HFFc6 (cell line): ENCODE results near the gene TBCCD1. TPM values are rescaled to one million over a fixed set of nuclear protein-coding genes. Genes with fewer than 3 reads are reported as not detected.

ENCODE experiments used
- DNase-seq: peaks from one replicate; pipeline ENCODE4 v3.0.0-alpha.2; 2018
- H3K27ac Mint-ChIP-seq: 2 replicates; pipeline ENCODE4 v1.8.0; 2020; ENCODE audit warnings: mild to moderate bottlenecking, mixed read lengths
- H3K27me3 Mint-ChIP-seq: 2 replicates; pipeline ENCODE4 v1.8.0; 2021; ENCODE audit warnings: mild to moderate bottlenecking, moderate library complexity, mixed read lengths; ENCODE audit not compliant: insufficient read depth
- H3K36me3 Mint-ChIP-seq: 2 replicates; pipeline ENCODE4 v1.8.0; 2021; ENCODE audit warnings: low read depth, mixed read lengths
- H3K4me1 Mint-ChIP-seq: 2 replicates; pipeline ENCODE4 v1.8.0; 2020; ENCODE audit warnings: low read depth, mixed read lengths
- H3K4me3 Mint-ChIP-seq: 2 replicates; pipeline ENCODE4 v1.8.0; 2020; ENCODE audit warnings: mild to moderate bottlenecking, moderate library complexity, mixed read lengths
- H3K9me3 Mint-ChIP-seq: 2 replicates; pipeline ENCODE4 v1.8.0; 2020; ENCODE audit warnings: mild to moderate bottlenecking, mixed read lengths
- total RNA-seq, 6 experiments: library from RNA; stranded (reverse); fragmentation: NEBNext Ultra II Directional; extraction: Animal tissue kit (Norgen Biotek cat#: 25700); gene quantifications; 2 replicates in 1 of 6; 3 replicates in 5 of 6; pipeline ENCODE4 v1.2.3, GENCODE V29; 2021
- TF ChIP-seq, protein P1 (sequence below): fragments of 200-600 bp; sonication (generic); IDR thresholded peaks from 2 replicates; pipeline ENCODE4 v1.5.0; 2021; ENCODE audit warnings: antibody characterized with exemption, mild to moderate bottlenecking

TBCCD1 gene
- total RNA-seq, 6 experiments from 2014 or later: 4.8 to 8.0 (median 6.0) TPM

DNA sequence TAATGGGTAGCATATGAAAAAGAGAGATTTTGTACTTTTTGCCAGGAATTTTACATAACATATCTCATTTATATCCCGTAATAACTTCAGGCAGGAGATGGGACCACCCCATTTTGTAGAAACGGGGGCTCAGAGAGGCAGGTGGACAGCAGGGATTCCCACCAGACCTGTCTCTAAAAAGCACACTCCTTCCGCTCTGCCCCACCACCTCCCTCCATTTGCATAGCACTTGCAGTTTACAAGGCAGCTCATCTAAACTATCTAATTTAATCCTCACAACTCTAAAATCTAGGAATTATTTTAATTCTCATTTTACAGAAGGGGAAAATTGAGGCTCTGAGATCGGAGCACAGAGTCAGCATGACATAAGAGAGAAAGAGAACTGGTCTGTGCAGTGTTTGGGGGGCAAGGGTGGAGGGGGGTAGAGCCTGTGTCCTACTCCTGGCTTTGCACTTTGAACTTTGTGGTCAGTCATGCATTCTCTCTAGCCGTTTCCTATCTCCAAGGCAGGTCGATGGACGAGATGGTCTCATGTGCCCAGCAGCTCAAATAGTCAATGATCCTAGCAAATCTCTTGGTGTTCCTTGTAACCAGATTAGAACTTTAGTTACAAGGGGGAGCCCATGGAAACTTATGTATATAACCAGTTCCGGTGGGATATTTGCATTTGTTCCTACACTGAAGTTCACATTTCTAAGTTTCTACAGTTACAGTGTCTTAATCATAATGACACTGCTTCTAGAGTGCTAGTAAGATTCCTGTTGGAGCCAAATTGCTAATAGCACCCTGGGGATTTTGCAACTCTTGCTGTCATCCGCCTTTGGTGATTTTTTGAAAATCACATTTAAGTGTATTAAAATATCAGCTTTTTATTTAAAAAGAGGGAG lies 41.5 kb downstream of the TBCCD1 start:
- Mint-ChIP-seq H3K9me3 (no peaks in the 10 kb centered on the region), H3K27ac (no peak overlapping the region), H3K4me1 (no peaks in the 10 kb centered on the region), H3K36me3 (no peaks in the 10 kb centered on the region), H3K27me3 (peaks cover 23% of the 10 kb centered on the region), H3K4me3 (no peak overlapping the region)
- no peak for DNase-seq
- TF ChIP-seq, protein P1, sequence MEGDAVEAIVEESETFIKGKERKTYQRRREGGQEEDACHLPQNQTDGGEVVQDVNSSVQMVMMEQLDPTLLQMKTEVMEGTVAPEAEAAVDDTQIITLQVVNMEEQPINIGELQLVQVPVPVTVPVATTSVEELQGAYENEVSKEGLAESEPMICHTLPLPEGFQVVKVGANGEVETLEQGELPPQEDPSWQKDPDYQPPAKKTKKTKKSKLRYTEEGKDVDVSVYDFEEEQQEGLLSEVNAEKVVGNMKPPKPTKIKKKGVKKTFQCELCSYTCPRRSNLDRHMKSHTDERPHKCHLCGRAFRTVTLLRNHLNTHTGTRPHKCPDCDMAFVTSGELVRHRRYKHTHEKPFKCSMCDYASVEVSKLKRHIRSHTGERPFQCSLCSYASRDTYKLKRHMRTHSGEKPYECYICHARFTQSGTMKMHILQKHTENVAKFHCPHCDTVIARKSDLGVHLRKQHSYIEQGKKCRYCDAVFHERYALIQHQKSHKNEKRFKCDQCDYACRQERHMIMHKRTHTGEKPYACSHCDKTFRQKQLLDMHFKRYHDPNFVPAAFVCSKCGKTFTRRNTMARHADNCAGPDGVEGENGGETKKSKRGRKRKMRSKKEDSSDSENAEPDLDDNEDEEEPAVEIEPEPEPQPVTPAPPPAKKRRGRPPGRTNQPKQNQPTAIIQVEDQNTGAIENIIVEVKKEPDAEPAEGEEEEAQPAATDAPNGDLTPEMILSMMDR: no peak

DNA sequence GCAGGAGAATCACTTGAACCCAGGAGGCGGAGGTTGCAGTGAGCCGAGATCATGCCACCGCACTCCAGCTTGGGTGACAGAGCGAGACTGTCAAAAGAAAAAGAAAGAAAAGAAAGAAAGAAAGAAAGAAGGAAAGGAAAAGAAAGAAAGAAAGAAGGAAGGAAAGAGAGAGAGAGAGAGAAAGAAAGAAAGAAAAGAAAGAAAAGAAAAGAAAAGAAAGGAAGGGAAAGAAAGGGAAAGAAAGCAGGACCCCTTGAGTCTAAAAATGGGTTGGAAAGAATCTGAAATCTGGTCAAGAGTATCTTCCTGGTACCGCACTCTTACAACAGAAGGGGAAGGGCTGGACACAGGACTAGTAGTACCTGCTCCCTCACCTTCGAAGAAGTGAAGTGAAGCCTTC lies 42.5 kb downstream of the TBCCD1 start:
- no peaks in the 10 kb centered on the region for H3K9me3 Mint-ChIP-seq
- TF ChIP-seq, protein P1: no peak
- H3K27ac Mint-ChIP-seq: no peak overlapping the region
- DNase-seq: no peak
- peaks cover 24% of the 10 kb centered on the region for H3K27me3 Mint-ChIP-seq
- H3K4me1 Mint-ChIP-seq: no peaks in the 10 kb centered on the region
- no peak overlapping the region for H3K4me3 Mint-ChIP-seq
- H3K36me3 Mint-ChIP-seq: no peaks in the 10 kb centered on the region

DNA sequence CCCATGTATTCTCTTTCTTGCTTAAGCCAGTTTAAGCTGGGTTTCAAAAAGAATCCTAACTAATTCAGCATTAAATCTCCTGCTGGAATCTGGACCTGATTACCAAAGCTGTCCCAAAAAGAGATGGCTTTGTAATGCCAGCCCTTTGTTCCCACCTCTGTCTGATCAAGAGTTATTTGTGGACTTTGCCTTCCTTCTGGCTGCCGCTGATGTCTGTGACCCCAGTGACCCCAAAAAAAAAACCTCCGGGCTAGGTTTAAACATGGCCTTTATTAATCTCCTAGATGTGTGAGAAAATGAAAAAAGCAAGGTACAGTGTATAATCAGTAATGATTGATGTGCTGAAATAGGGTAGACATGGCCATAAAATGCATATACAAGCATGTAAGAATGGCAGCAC lies 43.7 kb downstream of the TBCCD1 start:
- Mint-ChIP-seq H3K27ac (no peak overlapping the region), H3K4me3 (no peak overlapping the region), H3K36me3 (no peaks in the 10 kb centered on the region), H3K4me1 (no peaks in the 10 kb centered on the region), H3K9me3 (no peaks in the 10 kb centered on the region), H3K27me3 (peaks cover 26% of the 10 kb centered on the region)
- TF ChIP-seq, protein P1: no peak
- DNase-seq: no peak

DNA sequence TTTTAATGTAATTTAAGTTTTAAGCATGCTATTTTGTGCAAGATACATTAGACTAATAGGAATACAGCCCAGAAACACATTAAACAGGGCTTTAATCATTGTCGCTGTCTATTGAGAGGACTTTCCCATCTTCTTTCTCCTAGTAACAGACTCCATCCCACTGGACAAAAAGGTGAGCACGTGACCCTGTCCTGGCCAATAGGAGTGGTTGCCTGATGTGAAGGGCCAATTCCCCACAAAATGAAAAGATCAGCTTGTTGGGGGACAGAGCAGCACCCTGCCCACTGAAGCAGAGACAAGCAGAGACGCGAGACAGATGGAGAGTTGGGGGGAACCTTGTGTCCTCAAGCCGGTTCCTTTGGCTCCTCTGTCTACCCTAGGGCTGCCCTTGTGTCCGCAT lies 44.1 kb downstream of the TBCCD1 start:
- Mint-ChIP-seq H3K36me3 (no peaks in the 10 kb centered on the region), H3K27ac (no peak overlapping the region), H3K27me3 (peaks cover 26% of the 10 kb centered on the region), H3K4me3 (no peak overlapping the region), H3K4me1 (no peaks in the 10 kb centered on the region), H3K9me3 (no peaks in the 10 kb centered on the region)
- TF ChIP-seq, protein P1: no peak
- no peak for DNase-seq

DNA sequence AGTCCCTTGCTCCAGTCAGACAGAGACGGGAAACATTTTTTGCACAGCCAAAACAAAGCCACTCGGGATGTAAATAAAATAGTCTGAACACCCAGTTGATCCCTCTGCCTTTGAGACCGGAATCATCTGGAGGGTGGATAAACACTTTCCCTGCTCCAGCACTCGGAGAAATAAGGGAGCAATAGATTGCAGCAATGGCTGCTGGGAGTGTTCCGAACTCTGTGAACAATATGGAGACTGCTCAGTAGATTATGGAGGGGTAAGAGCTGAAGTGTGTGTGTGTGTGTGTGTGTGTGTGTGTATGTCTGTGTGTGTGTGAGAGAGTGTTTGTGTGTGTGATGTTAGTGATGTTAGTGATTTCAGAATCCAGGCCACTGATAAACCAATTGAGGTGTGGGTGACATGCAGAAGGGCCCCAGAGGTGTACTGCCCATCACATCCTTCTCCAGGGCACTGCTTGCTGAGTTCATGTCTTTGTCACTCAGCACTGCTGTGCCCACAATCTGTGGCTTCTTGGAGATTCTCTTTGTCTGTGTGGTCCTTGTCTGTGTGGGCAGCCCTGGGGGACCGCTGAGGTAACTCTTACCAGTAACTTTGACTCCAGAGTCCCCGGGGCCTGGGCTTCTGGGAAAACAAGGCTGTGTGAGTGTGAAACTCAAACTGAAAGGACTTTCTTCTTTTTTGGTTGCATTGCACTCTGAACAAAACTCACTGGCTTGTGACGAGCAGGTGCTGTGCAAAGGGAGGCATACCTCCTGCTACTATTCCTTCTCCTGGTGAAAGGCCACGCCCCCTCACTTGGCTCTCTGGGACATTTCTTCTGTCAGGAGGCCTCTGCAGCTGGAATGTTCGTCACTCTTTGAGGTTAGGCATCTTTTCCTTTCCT lies 45.9 kb downstream of the TBCCD1 start:
- TF ChIP-seq, protein P1: no peak
- no peak for DNase-seq
- H3K4me1 Mint-ChIP-seq: no peaks in the 10 kb centered on the region
- peaks cover 25% of the 10 kb centered on the region for H3K27me3 Mint-ChIP-seq
- H3K36me3 Mint-ChIP-seq: no peaks in the 10 kb centered on the region
- H3K9me3 Mint-ChIP-seq: peaks cover 5% of the 10 kb centered on the region; the same call in 1 of the 2 replicates
- H3K4me3 Mint-ChIP-seq: no peak overlapping the region
- no peak overlapping the region for H3K27ac Mint-ChIP-seq
